Retinal pigment epithelial cell (primary cell): ENCODE results near the gene CPLX4.

Source experiments
- DNase-seq: peaks from one replicate; pipeline ENCODE4 v3.0.0-alpha.2; 2010; ENCODE audit warnings: low read depth
- H3K4me3 ChIP-seq: 2 replicates; pipeline ENCODE4 v1.5.1; 2011; ENCODE audit warnings: mild to moderate bottlenecking, low read length, control low read depth, moderate library complexity
- CTCF ChIP-seq: conservative IDR thresholded peaks from 2 replicates; pipeline ENCODE4 v1.5.1; 2011; ENCODE audit warnings: low read depth, low read length, control low read depth, inconsistent platforms

Gene CPLX4

GRCh38 chr18:59340312-59340711 is 21.9 kb upstream of the CPLX4 start:
- no peak for TF ChIP-seq CTCF
- H3K4me3 ChIP-seq = no peak overlapping the region
- DNase-seq = no peak

GRCh38 chr18:59332986-59333385 is 14.5 kb upstream of the CPLX4 start:
- DNase-seq = no peak
- H3K4me3 ChIP-seq = no peak overlapping the region
- TF ChIP-seq CTCF = no peak

- TF ChIP-seq CTCF = no peak
- DNase-seq = no peak
- H3K4me3 ChIP-seq = no peak overlapping the region
These were observed 10.2 kb upstream of the CPLX4 start for GRCh38 chr18:59328683-59329082.

- TF ChIP-seq CTCF = no peak
- no peak overlapping the region for H3K4me3 ChIP-seq
- no peak for DNase-seq
These were observed 7.5 kb upstream of the CPLX4 start for GRCh38 chr18:59325965-59326364.

- TF ChIP-seq CTCF = no peak
- H3K4me3 ChIP-seq = no peak overlapping the region
- DNase-seq = no peak
These were observed 6.1 kb upstream of the CPLX4 start for GRCh38 chr18:59324623-59324971.

GRCh38 chr18:59323931-59324622 is 5.6 kb upstream of the CPLX4 start:
- no peak overlapping the region for H3K4me3 ChIP-seq
- no peak for DNase-seq
- TF ChIP-seq CTCF = no peak

- no peak for TF ChIP-seq CTCF
- no peak for DNase-seq
- no peak overlapping the region for H3K4me3 ChIP-seq
These were observed 6.8 kb downstream of the CPLX4 start for GRCh38 chr18:59311631-59312030.
